Tibial nerve (tissue), 3 donors: Measurements from ENCODE around the gene SLTM.
"Not testable (repeated sequence)": the region's sequence is repeated elsewhere in the genome, so short reads cannot be mapped to it uniquely, and the experiment has no call there.

Experiments
- CTCF ChIP-seq, 5 experiments: fragments of 200-600 bp in 3 of 5; fragments of 450-650 bp in 2 of 5; sonication (generic) in 3 of 5; IDR thresholded peaks; one replicate each; pipeline ENCODE4 v1.5.1; 2016 to 2019; ENCODE audit warnings: antibody characterized with exemption in 5 of 5, mild to moderate bottlenecking in 3 of 5, moderate library complexity in 2 of 5
- POLR2A ChIP-seq, 2 donors: fragments of 450-650 bp; IDR thresholded peaks; one replicate each; pipeline ENCODE4 v1.6.1; 2017; ENCODE audit warnings: antibody characterized with exemption in 2 of 2, mild to moderate bottlenecking in 2 of 2, moderate library complexity in 2 of 2

DNA sequence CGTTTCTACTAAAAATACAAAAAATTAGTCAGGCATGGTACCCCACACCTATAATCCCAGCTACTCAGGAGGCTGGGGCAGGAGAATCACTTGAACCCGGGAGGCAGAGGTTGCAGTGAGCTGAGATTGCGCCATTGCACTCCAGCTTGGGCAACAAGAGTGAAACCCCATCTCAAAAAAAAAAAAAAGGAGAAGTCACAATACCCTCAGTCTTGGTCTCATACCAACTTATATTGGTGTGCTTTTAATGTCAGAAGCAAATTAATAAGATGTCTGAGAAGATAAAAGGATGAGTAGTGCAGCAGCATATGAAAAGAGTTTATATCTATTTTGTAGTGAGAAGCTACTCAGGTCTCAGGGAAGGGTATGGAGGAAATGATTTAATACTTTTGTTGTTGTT lies 49.6 kb downstream of the SLTM start:
- not testable (repeated sequence) for TF ChIP-seq CTCF, POLR2A (IDR thresholded peaks at IDR 0.05)
